H9 (cell line): ENCODE results near the gene ANKRD13C. TPM values are rescaled to one million over a fixed set of nuclear protein-coding genes. Genes with fewer than 3 reads are reported as not detected.

Experiments used
- DNase-seq: peaks from one replicate; pipeline ENCODE4 v3.0.0-alpha.2; 2017
- H2AFZ ChIP-seq: one replicate; pipeline ENCODE4 v1.6.1; 2013; ENCODE audit warnings: mild to moderate bottlenecking, low read length, control low read depth, moderate library complexity
- H2AK5ac ChIP-seq: 2 replicates; pipeline ENCODE4 v1.6.1; 2013; ENCODE audit warnings: low read length, control low read depth, mixed read lengths; ENCODE audit not compliant: insufficient read length
- H2BK120ac ChIP-seq: one replicate; pipeline ENCODE4 v1.6.1; 2013; ENCODE audit warnings: low read depth, mild to moderate bottlenecking, low read length, control low read depth, inconsistent platforms; ENCODE audit not compliant: poor library complexity, severe bottlenecking
- H2BK12ac ChIP-seq: 2 replicates; pipeline ENCODE4 v1.6.1; 2013; ENCODE audit warnings: low read length, control low read depth, mixed read lengths, low read depth; ENCODE audit not compliant: insufficient read length
- H2BK15ac ChIP-seq: 2 replicates; pipeline ENCODE4 v1.6.1; 2013; ENCODE audit warnings: low read depth, low read length, control low read depth
- H2BK20ac ChIP-seq: one replicate; pipeline ENCODE4 v1.6.1; 2013; ENCODE audit warnings: low read depth, mild to moderate bottlenecking, low read length, control low read depth, inconsistent platforms; ENCODE audit not compliant: poor library complexity, severe bottlenecking
- H2BK5ac ChIP-seq: 2 replicates; pipeline ENCODE4 v1.6.1; 2013; ENCODE audit warnings: low read length, control low read depth, mixed read lengths; ENCODE audit not compliant: insufficient read length
- H3K14ac ChIP-seq: 2 replicates; pipeline ENCODE4 v1.6.1; 2013; ENCODE audit warnings: low read length, control low read depth; ENCODE audit not compliant: insufficient read depth
- H3K18ac ChIP-seq: 2 replicates; pipeline ENCODE4 v1.6.1; 2013; ENCODE audit warnings: low read depth, mild to moderate bottlenecking, mixed read lengths, low read length, control low read depth; ENCODE audit not compliant: insufficient read length
- H3K23ac ChIP-seq: 2 replicates; pipeline ENCODE4 v1.6.1; 2013; ENCODE audit warnings: low read length, control low read depth, mixed read lengths, low read depth; ENCODE audit not compliant: insufficient read length
- H3K23me2 ChIP-seq: 2 replicates; pipeline ENCODE4 v1.6.1; 2013; ENCODE audit warnings: low read depth, mild to moderate bottlenecking, mixed read lengths, low read length, control low read depth; ENCODE audit not compliant: insufficient read length, poor library complexity, severe bottlenecking
- H3K27ac ChIP-seq: 2 replicates; pipeline ENCODE4 v1.5.1; 2013; ENCODE audit warnings: low read length, control low read depth, mixed read lengths, low read depth; ENCODE audit not compliant: insufficient read length
- H3K27me3 ChIP-seq: 2 replicates; pipeline ENCODE4 v1.6.1; 2013; ENCODE audit warnings: low read length, control low read depth, inconsistent platforms; ENCODE audit not compliant: insufficient read depth
- H3K4ac ChIP-seq: 2 replicates; pipeline ENCODE4 v1.6.1; 2013; ENCODE audit warnings: low read depth, mild to moderate bottlenecking, control low read depth, inconsistent platforms, low read length, moderate library complexity
- H3K4me1 ChIP-seq: 2 replicates; pipeline ENCODE4 v1.6.1; 2013; ENCODE audit warnings: low read length, control low read depth, inconsistent platforms; ENCODE audit not compliant: insufficient read depth
- H3K4me2 ChIP-seq: 2 replicates; pipeline ENCODE4 v1.6.1; 2013; ENCODE audit warnings: low read length, control low read depth, mixed read lengths; ENCODE audit not compliant: insufficient read length, insufficient read depth
- H3K56ac ChIP-seq: 2 replicates; pipeline ENCODE4 v1.6.1; 2013; ENCODE audit warnings: low read depth, mild to moderate bottlenecking, mixed read lengths, low read length, control low read depth; ENCODE audit not compliant: insufficient read length
- H3K79me1 ChIP-seq: 2 replicates; pipeline ENCODE4 v1.6.1; 2013; ENCODE audit warnings: low read depth, mild to moderate bottlenecking, moderate library complexity, low read length, control low read depth, inconsistent platforms; ENCODE audit not compliant: insufficient read depth, poor library complexity, severe bottlenecking
- H3K79me2 ChIP-seq: 2 replicates; pipeline ENCODE4 v1.6.1; 2013; ENCODE audit warnings: low read length, control low read depth, inconsistent platforms; ENCODE audit not compliant: insufficient read depth
- H3K9ac ChIP-seq: 2 replicates; pipeline ENCODE4 v1.6.1; 2013; ENCODE audit warnings: low read length, control low read depth, mixed read lengths; ENCODE audit not compliant: insufficient read length; ENCODE audit errors: extremely low read depth
- H3K9me3 ChIP-seq: one replicate; pipeline ENCODE4 v1.6.1; 2013; ENCODE audit warnings: low read depth, low read length, inconsistent platforms; ENCODE audit not compliant: control insufficient read depth
- H3T11ph ChIP-seq: one replicate; pipeline ENCODE4 v1.6.1; 2013; ENCODE audit warnings: mild to moderate bottlenecking, low read length, control low read depth, inconsistent platforms
- H4K20me1 ChIP-seq: one replicate; pipeline ENCODE4 v1.6.1; 2013; ENCODE audit not compliant: control insufficient read depth, insufficient read length, insufficient read depth
- H4K5ac ChIP-seq: 2 replicates; pipeline ENCODE4 v1.6.1; 2013; ENCODE audit warnings: low read depth, mild to moderate bottlenecking, mixed read lengths, low read length, control low read depth; ENCODE audit not compliant: insufficient read length
- H4K8ac ChIP-seq: replicated peaks from 2 replicates; pipeline ENCODE4 v1.6.1; 2013; ENCODE audit warnings: low read length, control low read depth, mixed read lengths, low read depth; ENCODE audit not compliant: insufficient read length
- H4K91ac ChIP-seq: 2 replicates; pipeline ENCODE4 v1.6.1; 2013; ENCODE audit warnings: low read depth, mild to moderate bottlenecking, moderate library complexity, mixed read lengths, low read length, control low read depth; ENCODE audit not compliant: insufficient read length
- H3K27ac Mint-ChIP-seq, 3 experiments: 2 replicates in 2 of 3; 3 replicates in 1 of 3; pipeline ENCODE4 v1.8.0; 2020 to 2021; ENCODE audit warnings: mixed read lengths in 3 of 3, mild to moderate bottlenecking in 1 of 3, moderate library complexity in 1 of 3
- H3K27me3 Mint-ChIP-seq: 2 replicates; pipeline ENCODE4 v1.8.0; 2021; ENCODE audit warnings: low read depth, mild to moderate bottlenecking, moderate library complexity, mixed read lengths
- H3K36me3 Mint-ChIP-seq, 3 experiments: 2 replicates in 2 of 3; 3 replicates in 1 of 3; pipeline ENCODE4 v1.8.0; 2020 to 2021; ENCODE audit warnings: low read depth in 3 of 3, mixed read lengths in 3 of 3; ENCODE audit not compliant: insufficient read depth in 1 of 3
- H3K4me1 Mint-ChIP-seq, 2 experiments: 2 replicates each; pipeline ENCODE4 v1.8.0; 2020; ENCODE audit warnings: mixed read lengths in 2 of 2
- H3K4me3 Mint-ChIP-seq, 2 experiments: 2 replicates in 1 of 2; 3 replicates in 1 of 2; pipeline ENCODE4 v1.8.0; 2020 to 2021; ENCODE audit warnings: mild to moderate bottlenecking in 2 of 2, mixed read lengths in 2 of 2, moderate library complexity in 1 of 2
- H3K9me3 Mint-ChIP-seq, 2 experiments: 2 replicates in 1 of 2; 3 replicates in 1 of 2; pipeline ENCODE4 v1.8.0; 2020; ENCODE audit warnings: mild to moderate bottlenecking in 2 of 2, mixed read lengths in 2 of 2, moderate library complexity in 1 of 2
- CTCF ChIP-seq: fragments of 200-600 bp; sonication (generic); conservative IDR thresholded peaks from 3 replicates; pipeline ENCODE4 v1.8.0; 2021; ENCODE audit warnings: antibody characterized with exemption, mild to moderate bottlenecking
- WGBS: extraction: QIAGEN DNeasy Blood & Tissue Kit; methylation state at CpG from one replicate; pipeline ENCODE4 v1.1.7; 2013; ENCODE audit warnings: missing lambda C conversion rate, low lambda C conversion rate, mixed read lengths; ENCODE audit not compliant: insufficient read length; ENCODE audit errors: extremely low coverage; 5-methylcytosine and 5-hydroxymethylcytosine counted together
- total RNA-seq: library from RNA; stranded (reverse); gene quantifications from 2 replicates; pipeline ENCODE4 v1.2.1, GENCODE V29; 2021

ANKRD13C gene
- total RNA-seq, 1 experiment from 2014 or later = 19.7 TPM

- no peaks in the 10 kb centered on the region for H3K9me3 Mint-ChIP-seq
- no CpG with 5 or more reads among the region's 1 CpG for WGBS
- H3K36me3 Mint-ChIP-seq = no peaks in the 10 kb centered on the region; a peak in 1 of 7 replicates
- H3K27me3 Mint-ChIP-seq = no peaks in the 10 kb centered on the region; the same call in 1 of the 2 replicates
- H3K79me1 ChIP-seq = no peaks in the 10 kb centered on the region
- peaks cover 5 to 15% of the 10 kb centered on the region in 2 experiments for H3K4me1 Mint-ChIP-seq
- H2BK5ac ChIP-seq = no peak overlapping the region
- H2BK15ac ChIP-seq = no peak overlapping the region
- no peak for DNase-seq
- H3K4me1 ChIP-seq = no peaks in the 10 kb centered on the region
- H3K79me2 ChIP-seq = no peaks in the 10 kb centered on the region
- no peaks in the 10 kb centered on the region for H3K23me2 ChIP-seq
- TF ChIP-seq CTCF = no peak
- H3K4ac ChIP-seq = no peak overlapping the region
- no peak overlapping the region for H3K56ac ChIP-seq
- H2BK120ac ChIP-seq = no peak overlapping the region
- no peaks in the 10 kb centered on the region for H3K9me3 ChIP-seq
- H3K14ac ChIP-seq = no peak overlapping the region
- no peak overlapping the region for H4K8ac ChIP-seq
- no peak overlapping the region for H2AFZ ChIP-seq
- no peak overlapping the region for H3K4me2 ChIP-seq
- no peak overlapping the region for H3K4me3 Mint-ChIP-seq
- H2BK20ac ChIP-seq = no peak overlapping the region
- no peak overlapping the region for H3K23ac ChIP-seq
- no peak overlapping the region for H3K9ac ChIP-seq
- no peak overlapping the region for H3K18ac ChIP-seq
- H4K91ac ChIP-seq = no peak overlapping the region
- no peak overlapping the region for H2AK5ac ChIP-seq
- H4K20me1 ChIP-seq = no peaks in the 10 kb centered on the region
- no peaks in the 10 kb centered on the region for H3K27me3 ChIP-seq
- no peak overlapping the region for H3T11ph ChIP-seq
- no peak overlapping the region for H2BK12ac ChIP-seq
- H4K5ac ChIP-seq = no peak overlapping the region
- H3K27ac Mint-ChIP-seq = no peak overlapping the region
- H3K27ac ChIP-seq = no peak overlapping the region
These were observed 47.5 kb upstream of the ANKRD13C start for GRCh38 chr1:70401974-70402373.
